HepG2 (cell line): ENCODE measurements around the gene SGPL1. TPM values are rescaled to one million over a fixed set of nuclear protein-coding genes. Genes with fewer than 3 reads are reported as not detected.

Experiments
- ATAC-seq: fragments of 200-7000 bp; cut with Tn5 transposase; 3 replicates; pipeline ENCODE4 v1.9.1; 2020; ENCODE audit warnings: mild to moderate bottlenecking, moderate library complexity
- BruUV-seq: library from RNA; stranded (reverse); fragments of 400-500 nt; replicated peaks from 2 replicates; lab custom pipeline; 2021; lab: Mats Ljungman, UMichigan
- CTCF ChIA-PET: fragments of 300-600 bp; formaldehyde crosslinking; extraction: SDS; loops from one replicate; lab custom pipeline; 2021; ENCODE audit warnings: low total read pairs, inconsistent platforms, low intra/inter-chr PET ratio; lab: Yijun Ruan, JAX
- POLR2A ChIA-PET: fragments of 350-600 bp; sonication (Branson Sonifier 250); formaldehyde crosslinking; loops from one replicate; lab custom pipeline; 2020; ENCODE audit warnings: antibody characterized with exemption, inconsistent platforms; lab: Yijun Ruan, JAX
- DNase-seq: peaks from one replicate; pipeline ENCODE4 v3.0.0-alpha.2; 2015; ENCODE audit warnings: low spot score
- FAIRE-seq: peaks from 3 replicates; lab custom pipeline; 2011; peaks lifted over from hg19 to GRCh38; lab: Jason Lieb, UNC
- H2AFZ ChIP-seq: one replicate; pipeline ENCODE4 v1.6.1; 2011; ENCODE audit warnings: low read length, inconsistent platforms
- H3K27ac ChIP-seq: fragments of 300-600 bp; 3 replicates; pipeline ENCODE4 v1.8.0; 2011; ENCODE audit warnings: mixed run types, mild to moderate bottlenecking, mixed read lengths, low read length, inconsistent platforms; ENCODE audit not compliant: insufficient read depth; ENCODE audit errors: extremely low read length
- H3K27me3 ChIP-seq, 2 experiments: fragments of 200-600 bp in 1 of 2; 2 replicates in 1 of 2; 3 replicates in 1 of 2; pipeline versions ENCODE4 v1.6.0 to v1.8.0; 2011; ENCODE audit warnings: low read length in 2 of 2, mild to moderate bottlenecking in 2 of 2, moderate library complexity in 2 of 2, inconsistent platforms in 1 of 2; ENCODE audit not compliant: insufficient read depth in 2 of 2, control insufficient read depth in 1 of 2
- H3K36me3 ChIP-seq, 2 experiments: fragments of 200-600 bp in 1 of 2; replicated peaks in 1 of 2; 2 replicates in 1 of 2; 3 replicates in 1 of 2; pipeline versions ENCODE4 v1.5.1 to v1.8.0; 2011; ENCODE audit warnings: low read length in 2 of 2, inconsistent platforms in 1 of 2; ENCODE audit not compliant: insufficient read depth in 2 of 2, control insufficient read depth in 1 of 2
- H3K4me1 ChIP-seq: 2 replicates; pipeline ENCODE4 v1.5.1; 2012; ENCODE audit warnings: low read length, inconsistent platforms; ENCODE audit not compliant: insufficient read depth
- H3K4me2 ChIP-seq: 2 replicates; pipeline ENCODE4 v1.6.0; 2011; ENCODE audit warnings: low read depth, low read length, inconsistent platforms
- H3K4me3 ChIP-seq, 3 experiments: fragments of 200-600 bp in 1 of 3; sonication (generic), shearing (Covaris generic) in 1 of 3; replicated peaks in 1 of 3; 2 replicates each; pipeline ENCODE4 v1.5.1; 2011 to 2016; ENCODE audit warnings: low read length in 3 of 3, inconsistent platforms in 2 of 3, low read depth in 2 of 3, mild to moderate bottlenecking in 2 of 3, control low read depth in 1 of 3, mixed read lengths in 1 of 3; ENCODE audit not compliant: insufficient read depth in 1 of 3
- H3K79me2 ChIP-seq: one replicate; pipeline ENCODE4 v1.6.1; 2011; ENCODE audit warnings: low read length, inconsistent platforms; ENCODE audit not compliant: insufficient read depth
- H3K9ac ChIP-seq: 2 replicates; pipeline ENCODE4 v1.6.0; 2011; ENCODE audit warnings: mild to moderate bottlenecking, low read depth, low read length, inconsistent platforms; ENCODE audit not compliant: insufficient read depth
- H3K9me3 ChIP-seq: 2 replicates; pipeline ENCODE4 v1.5.1; 2012; ENCODE audit warnings: mild to moderate bottlenecking, low read length
- H4K20me1 ChIP-seq: 2 replicates; pipeline ENCODE4 v1.6.0; 2011; ENCODE audit warnings: inconsistent platforms, mild to moderate bottlenecking, low read length, moderate library complexity; ENCODE audit not compliant: insufficient read depth
- CCDC6 ChIP-seq: sonication (generic); formaldehyde crosslinking; IDR thresholded peaks from 2 replicates; pipeline ENCODE4 v1.8.1; 2022; ENCODE audit warnings: mild to moderate bottlenecking, missing genetic modification reagents, moderate library complexity
- HOXA7 ChIP-seq: sonication (generic); formaldehyde crosslinking; IDR thresholded peaks from 2 replicates; pipeline ENCODE4 v1.8.1; 2022; ENCODE audit warnings: mild to moderate bottlenecking, missing genetic modification reagents, moderate library complexity
- KDM1A ChIP-seq: IDR thresholded peaks from 2 replicates; pipeline ENCODE4 v1.6.1; 2016; ENCODE audit warnings: missing compliant biosample characterization
- KLF12 ChIP-seq: sonication (generic); formaldehyde crosslinking; IDR thresholded peaks from 2 replicates; pipeline ENCODE4 v1.4.0; 2020; ENCODE audit warnings: missing genetic modification reagents, borderline replicate concordance
- ZNF317 ChIP-seq: sonication (generic); formaldehyde crosslinking; IDR thresholded peaks from 2 replicates; pipeline ENCODE4 v1.5.0; 2020; ENCODE audit warnings: mild to moderate bottlenecking, missing genetic modification reagents
- ZNF33B ChIP-seq: sonication (generic); formaldehyde crosslinking; IDR thresholded peaks from 2 replicates; pipeline ENCODE4 v1.5.1; 2020; ENCODE audit warnings: mild to moderate bottlenecking, missing genetic modification reagents
- ZNF343 ChIP-seq: sonication (generic); formaldehyde crosslinking; IDR thresholded peaks from 2 replicates; pipeline ENCODE4 v1.4.0; 2020; ENCODE audit warnings: mild to moderate bottlenecking, missing genetic modification reagents
- WGBS: methylation state at CpG from one replicate; pipeline ENCODE4 v1.1.6; 2017; ENCODE audit warnings: low lambda C conversion rate; 5-methylcytosine and 5-hydroxymethylcytosine counted together
- in situ Hi-C: cut with HindIII; loops from 2 replicates; pipeline ENCODE4 v1.10.0; 2017; ENCODE audit warnings: low pct_unique_long_range_greater_than_20kb; ENCODE audit not compliant: extremely low pct_ligation_motif_present
- intact Hi-C: fragments of 100-400 bp; cut with micrococcal nuclease; formaldehyde crosslinking; loops from one replicate; pipeline ENCODE4 v1.10.0; 2022; ENCODE audit not compliant: unreplicated experiment
- polyA plus RNA-seq, 8 experiments: library from polyadenylated mRNA; depleted of rRNA in 3 of 8; stranded (reverse) in 7 of 8; unstranded in 1 of 8; fragments of >200 nt; fragmentation: Illumina TruSeq in 4 of 8; extraction: Trizol in 4 of 8; gene quantifications; 2 replicates each; pipeline versions ENCODE4 v1.2.1 to v1.2.3, GENCODE V29; 2011 to 2016; ENCODE audit warnings: low read depth in 4 of 8, missing spikeins in 1 of 8, mixed read lengths in 1 of 8; ENCODE audit not compliant: insufficient read depth in 1 of 8
- total RNA-seq, 5 experiments: library from RNA; depleted of rRNA; stranded (reverse); fragments of >200 nt; fragmentation: Illumina TruSeq; extraction: Trizol; gene quantifications; 2 replicates each; pipeline ENCODE4 v1.2.3, GENCODE V29; 2016; ENCODE audit warnings: low read depth in 1 of 5
- TF ChIP-seq, protein P1 (sequence below): sonication (generic); formaldehyde crosslinking; IDR thresholded peaks from 2 replicates; pipeline ENCODE4 v1.5.0; 2020; ENCODE audit warnings: mild to moderate bottlenecking, missing genetic modification reagents
- TF ChIP-seq, protein P2 (sequence below): sonication (generic); formaldehyde crosslinking; IDR thresholded peaks from 2 replicates; pipeline ENCODE4 v1.8.0; 2022; ENCODE audit warnings: mild to moderate bottlenecking, missing genetic modification reagents, moderate library complexity
- TF ChIP-seq, protein P3 (sequence below): sonication (generic); formaldehyde crosslinking; IDR thresholded peaks from 2 replicates; pipeline ENCODE4 v1.8.1; 2023; ENCODE audit warnings: mild to moderate bottlenecking, missing genetic modification reagents, borderline replicate concordance
- TF ChIP-seq, protein P4 (sequence below): fragments of 450-650 bp; IDR thresholded peaks from 2 replicates; pipeline ENCODE4 v1.6.1; 2017; ENCODE audit warnings: mild to moderate bottlenecking
- TF ChIP-seq, protein P5 (sequence below): sonication (generic); formaldehyde crosslinking; IDR thresholded peaks from 2 replicates; pipeline ENCODE4 v1.8.0; 2022; ENCODE audit warnings: low read depth, missing genetic modification reagents

The SGPL1 gene
- total and polyA plus RNA-seq, 2 of the 13 experiments (the other 11 are each of a cell fraction or from before 2014, with no cell fraction given), result 17.6 to 25.0 TPM

DNA sequence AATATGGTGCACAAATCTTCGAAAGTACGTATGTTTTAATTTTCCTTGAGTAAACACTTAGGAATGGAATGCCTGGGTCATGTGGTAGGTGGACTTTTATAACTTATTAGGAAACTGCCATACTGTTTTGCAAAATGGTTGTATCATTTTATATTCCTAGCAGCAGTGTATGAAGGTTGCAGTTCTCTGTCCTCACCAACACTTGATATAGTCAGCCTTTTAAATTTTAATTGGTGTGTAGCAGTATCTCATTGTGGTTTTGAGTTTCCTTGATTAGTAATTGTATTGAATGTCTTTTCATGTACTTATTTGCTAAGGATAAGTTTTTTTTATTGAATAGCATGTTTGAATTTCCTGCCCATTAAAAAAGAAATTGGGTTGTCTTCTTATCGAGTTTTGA lies 73.5 kb downstream of the SGPL1 start:
- peaks cover 58% of the 10 kb centered on the region for H3K4me1 ChIP-seq
- no peak overlapping the region for H2AFZ ChIP-seq
- H3K4me2 ChIP-seq, result no peak overlapping the region
- DNase-seq, result no peak
- BruUV-seq, result no TSS peak
- 51% methylated on average over 3 of the region's 3 CpGs for WGBS
- peaks cover 3% of the 10 kb centered on the region; the same call in 1 of the 2 replicates for H4K20me1 ChIP-seq
- H3K27me3 ChIP-seq, result peaks cover 0 to 5% of the 10 kb centered on the region in 2 experiments; a peak in 3 of 5 replicates
- H3K27ac ChIP-seq, result no peak overlapping the region
- H3K79me2 ChIP-seq, result peaks cover 18% of the 10 kb centered on the region
- in situ Hi-C loops, result loop anchor here (10.0 kb wide), 1 partner anchor 334 kb away; no protein-coding TSS in a partner anchor
- ChIA-PET CTCF (no interaction called here), POLR2A (no interaction called here)
- no peak for FAIRE-seq
- TF ChIP-seq KLF12 (CRISPR knock-in tag) (no peak), ZNF33B (no peak), ZNF317 (CRISPR knock-in tag) (no peak), CCDC6 (no peak), ZNF343 (no peak), HOXA7 (CRISPR knock-in tag) (no peak), KDM1A (CRISPR knock-in tag) (no peak)
- TF ChIP-seq, protein P1, sequence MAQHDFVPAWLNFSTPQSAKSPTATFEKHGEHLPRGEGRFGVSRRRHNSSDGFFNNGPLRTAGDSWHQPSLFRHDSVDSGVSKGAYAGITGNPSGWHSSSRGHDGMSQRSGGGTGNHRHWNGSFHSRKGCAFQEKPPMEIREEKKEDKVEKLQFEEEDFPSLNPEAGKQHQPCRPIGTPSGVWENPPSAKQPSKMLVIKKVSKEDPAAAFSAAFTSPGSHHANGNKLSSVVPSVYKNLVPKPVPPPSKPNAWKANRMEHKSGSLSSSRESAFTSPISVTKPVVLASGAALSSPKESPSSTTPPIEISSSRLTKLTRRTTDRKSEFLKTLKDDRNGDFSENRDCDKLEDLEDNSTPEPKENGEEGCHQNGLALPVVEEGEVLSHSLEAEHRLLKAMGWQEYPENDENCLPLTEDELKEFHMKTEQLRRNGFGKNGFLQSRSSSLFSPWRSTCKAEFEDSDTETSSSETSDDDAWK (CRISPR knock-in tag), result no peak
- TF ChIP-seq, protein P2, sequence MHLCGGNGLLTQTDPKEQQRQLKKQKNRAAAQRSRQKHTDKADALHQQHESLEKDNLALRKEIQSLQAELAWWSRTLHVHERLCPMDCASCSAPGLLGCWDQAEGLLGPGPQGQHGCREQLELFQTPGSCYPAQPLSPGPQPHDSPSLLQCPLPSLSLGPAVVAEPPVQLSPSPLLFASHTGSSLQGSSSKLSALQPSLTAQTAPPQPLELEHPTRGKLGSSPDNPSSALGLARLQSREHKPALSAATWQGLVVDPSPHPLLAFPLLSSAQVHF (CRISPR knock-in tag), result no peak
- TF ChIP-seq, protein P3, sequence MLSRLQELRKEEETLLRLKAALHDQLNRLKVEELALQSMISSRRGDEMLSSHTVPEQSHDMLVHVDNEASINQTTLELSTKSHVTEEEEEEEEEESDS, result no peak
- TF ChIP-seq, protein P4, sequence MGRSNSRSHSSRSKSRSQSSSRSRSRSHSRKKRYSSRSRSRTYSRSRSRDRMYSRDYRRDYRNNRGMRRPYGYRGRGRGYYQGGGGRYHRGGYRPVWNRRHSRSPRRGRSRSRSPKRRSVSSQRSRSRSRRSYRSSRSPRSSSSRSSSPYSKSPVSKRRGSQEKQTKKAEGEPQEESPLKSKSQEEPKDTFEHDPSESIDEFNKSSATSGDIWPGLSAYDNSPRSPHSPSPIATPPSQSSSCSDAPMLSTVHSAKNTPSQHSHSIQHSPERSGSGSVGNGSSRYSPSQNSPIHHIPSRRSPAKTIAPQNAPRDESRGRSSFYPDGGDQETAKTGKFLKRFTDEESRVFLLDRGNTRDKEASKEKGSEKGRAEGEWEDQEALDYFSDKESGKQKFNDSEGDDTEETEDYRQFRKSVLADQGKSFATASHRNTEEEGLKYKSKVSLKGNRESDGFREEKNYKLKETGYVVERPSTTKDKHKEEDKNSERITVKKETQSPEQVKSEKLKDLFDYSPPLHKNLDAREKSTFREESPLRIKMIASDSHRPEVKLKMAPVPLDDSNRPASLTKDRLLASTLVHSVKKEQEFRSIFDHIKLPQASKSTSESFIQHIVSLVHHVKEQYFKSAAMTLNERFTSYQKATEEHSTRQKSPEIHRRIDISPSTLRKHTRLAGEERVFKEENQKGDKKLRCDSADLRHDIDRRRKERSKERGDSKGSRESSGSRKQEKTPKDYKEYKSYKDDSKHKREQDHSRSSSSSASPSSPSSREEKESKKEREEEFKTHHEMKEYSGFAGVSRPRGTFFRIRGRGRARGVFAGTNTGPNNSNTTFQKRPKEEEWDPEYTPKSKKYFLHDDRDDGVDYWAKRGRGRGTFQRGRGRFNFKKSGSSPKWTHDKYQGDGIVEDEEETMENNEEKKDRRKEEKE, result no peak
- TF ChIP-seq, protein P5, sequence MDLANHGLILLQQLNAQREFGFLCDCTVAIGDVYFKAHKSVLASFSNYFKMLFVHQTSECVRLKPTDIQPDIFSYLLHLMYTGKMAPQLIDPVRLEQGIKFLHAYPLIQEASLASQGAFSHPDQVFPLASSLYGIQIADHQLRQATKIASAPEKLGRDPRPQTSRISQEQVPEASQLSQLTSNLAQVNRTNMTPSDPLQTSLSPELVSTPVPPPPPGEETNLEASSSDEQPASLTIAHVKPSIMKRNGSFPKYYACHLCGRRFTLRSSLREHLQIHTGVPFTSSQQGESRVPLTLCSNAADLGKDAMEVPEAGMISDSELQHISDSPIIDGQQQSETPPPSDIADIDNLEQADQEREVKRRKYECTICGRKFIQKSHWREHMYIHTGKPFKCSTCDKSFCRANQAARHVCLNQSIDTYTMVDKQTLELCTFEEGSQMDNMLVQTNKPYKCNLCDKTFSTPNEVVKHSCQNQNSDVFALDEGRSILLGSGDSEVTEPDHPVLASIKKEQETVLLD, result no peak
- intact Hi-C loops, result no loop called here
- H3K9me3 ChIP-seq, result no peaks in the 10 kb centered on the region
- no peak overlapping the region for H3K9ac ChIP-seq
- H3K36me3 ChIP-seq, result peaks cover 2 to 22% of the 10 kb centered on the region in 2 experiments; a peak in 3 of 5 replicates
- H3K4me3 ChIP-seq, result no peak overlapping the region
- no peak for ATAC-seq
